CD4-positive, alpha-beta T cell (primary cell): ENCODE results near the gene PTPRO. TPM values are rescaled to one million over a fixed set of nuclear protein-coding genes. Genes with fewer than 3 reads are reported as not detected.

Experiments
- ATAC-seq: fragments of 200-7000 bp; cut with Tn5 transposase; one replicate; pipeline ENCODE4 v1.10.0; 2022; ENCODE audit warnings: mild to moderate bottlenecking; ENCODE audit not compliant: poor library complexity
- CTCF ChIA-PET: fragments of 350-600 bp; sonication (Branson Sonifier 250); formaldehyde crosslinking; loops from one replicate; lab custom pipeline; 2021; ENCODE audit warnings: antibody characterized with exemption, inconsistent platforms; lab: Charles Lee
- POLR2A ChIA-PET: fragments of 350-600 bp; sonication (Branson Sonifier 250); formaldehyde crosslinking; loops from one replicate; lab custom pipeline; 2021; ENCODE audit warnings: antibody characterized with exemption, inconsistent platforms; lab: Charles Lee
- DNase-seq, 14 experiments: peaks; one replicate each; pipeline ENCODE4 v3.0.0-alpha.2; 2013 to 2020; ENCODE audit warnings: mixed read lengths in 2 of 14
- H3K27ac ChIP-seq, 2 donors: one replicate each; pipeline versions ENCODE4 v1.5.1 to v1.7.0; 2013; ENCODE audit warnings: low read length in 2 of 2, low read depth in 1 of 2, mild to moderate bottlenecking in 1 of 2
- H3K27me3 ChIP-seq, 2 experiments: 1 replicate in 1 of 2; 2 replicates in 1 of 2; pipeline versions ENCODE4 v1.6.1 to v1.7.0; 2013; ENCODE audit warnings: low read length in 2 of 2, control low read depth in 1 of 2, mild to moderate bottlenecking in 1 of 2, moderate library complexity in 1 of 2; ENCODE audit not compliant: insufficient read depth in 2 of 2, control insufficient read depth in 1 of 2
- H3K36me3 ChIP-seq: one replicate; pipeline ENCODE4 v1.6.1; 2013; ENCODE audit warnings: low read length, control low read depth; ENCODE audit not compliant: insufficient read depth
- H3K4me1 ChIP-seq: one replicate; pipeline ENCODE4 v1.6.1; 2013; ENCODE audit warnings: low read length, control low read depth; ENCODE audit not compliant: insufficient read depth
- H3K4me3 ChIP-seq: one replicate; pipeline ENCODE4 v1.5.1; 2013; ENCODE audit warnings: mild to moderate bottlenecking, low read length, moderate library complexity
- H3K9me3 ChIP-seq, 2 experiments: 1 replicate in 1 of 2; 2 replicates in 1 of 2; pipeline versions ENCODE4 v1.6.1 to v1.7.0; 2013; ENCODE audit warnings: low read length in 2 of 2, mild to moderate bottlenecking in 2 of 2, control low read depth in 1 of 2, moderate library complexity in 1 of 2; ENCODE audit not compliant: control insufficient read depth in 1 of 2, insufficient read depth in 1 of 2
- H3K27ac Mint-ChIP-seq: one replicate; pipeline ENCODE4 v1.8.0; 2020; ENCODE audit warnings: mixed read lengths
- H3K27me3 Mint-ChIP-seq: one replicate; pipeline ENCODE4 v1.8.0; 2021; ENCODE audit warnings: mixed read lengths
- H3K36me3 Mint-ChIP-seq: one replicate; pipeline ENCODE4 v1.8.0; 2021; ENCODE audit warnings: low read depth, mixed read lengths
- H3K4me1 Mint-ChIP-seq: one replicate; pipeline ENCODE4 v1.8.0; 2021; ENCODE audit warnings: low read depth, mixed read lengths
- H3K4me3 Mint-ChIP-seq: one replicate; pipeline ENCODE4 v1.8.0; 2020; ENCODE audit warnings: mild to moderate bottlenecking, mixed read lengths
- H3K9me3 Mint-ChIP-seq: one replicate; pipeline ENCODE4 v1.8.0; 2020; ENCODE audit warnings: mixed read lengths
- intact Hi-C, 2 experiments: fragments of 100-400 bp; cut with DNase I in 1 of 2; cut with micrococcal nuclease in 1 of 2; formaldehyde crosslinking; loops; one replicate each; pipeline versions ENCODE4 v1.15.1 to v1.9.0; 2023 to 2025; cut with DNase I, micrococcal nuclease
- total RNA-seq, 174 experiments: library from RNA in 2 of 174; stranded (reverse) in 2 of 174; gene quantifications; one replicate each; pipeline ENCODE4 v1.2.3 and lab custom pipeline; 2021 to 2026
- TF ChIP-seq, protein P1 (sequence below): fragments of 200-600 bp; IDR thresholded peaks from one replicate; pipeline ENCODE4 v1.8.0; 2022; ENCODE audit warnings: antibody characterized with exemption, mild to moderate bottlenecking

The PTPRO gene
- total RNA-seq, 2 experiments from 2014 or later, result 2.1 to 2.8 TPM

GRCh38 chr12:15458008-15458407, 135.7 kb downstream of the PTPRO start:
- Mint-ChIP-seq H3K9me3 (peaks cover 17% of the 10 kb centered on the region), H3K4me1 (no peaks in the 10 kb centered on the region), H3K4me3 (no peak overlapping the region), H3K36me3 (peaks cover 5% of the 10 kb centered on the region), H3K27ac (no peak overlapping the region), H3K27me3 (peaks cover 20% of the 10 kb centered on the region)
- no peak for DNase-seq
- ChIA-PET CTCF (no interaction called here), POLR2A (no interaction called here)
- peaks cover 7 to 17% of the 10 kb centered on the region in 2 experiments for H3K9me3 ChIP-seq
- H3K4me3 ChIP-seq, result no peak overlapping the region
- H3K4me1 ChIP-seq, result no peaks in the 10 kb centered on the region
- no peak for ATAC-seq
- H3K27ac ChIP-seq, result no peak overlapping the region
- TF ChIP-seq, protein P1, sequence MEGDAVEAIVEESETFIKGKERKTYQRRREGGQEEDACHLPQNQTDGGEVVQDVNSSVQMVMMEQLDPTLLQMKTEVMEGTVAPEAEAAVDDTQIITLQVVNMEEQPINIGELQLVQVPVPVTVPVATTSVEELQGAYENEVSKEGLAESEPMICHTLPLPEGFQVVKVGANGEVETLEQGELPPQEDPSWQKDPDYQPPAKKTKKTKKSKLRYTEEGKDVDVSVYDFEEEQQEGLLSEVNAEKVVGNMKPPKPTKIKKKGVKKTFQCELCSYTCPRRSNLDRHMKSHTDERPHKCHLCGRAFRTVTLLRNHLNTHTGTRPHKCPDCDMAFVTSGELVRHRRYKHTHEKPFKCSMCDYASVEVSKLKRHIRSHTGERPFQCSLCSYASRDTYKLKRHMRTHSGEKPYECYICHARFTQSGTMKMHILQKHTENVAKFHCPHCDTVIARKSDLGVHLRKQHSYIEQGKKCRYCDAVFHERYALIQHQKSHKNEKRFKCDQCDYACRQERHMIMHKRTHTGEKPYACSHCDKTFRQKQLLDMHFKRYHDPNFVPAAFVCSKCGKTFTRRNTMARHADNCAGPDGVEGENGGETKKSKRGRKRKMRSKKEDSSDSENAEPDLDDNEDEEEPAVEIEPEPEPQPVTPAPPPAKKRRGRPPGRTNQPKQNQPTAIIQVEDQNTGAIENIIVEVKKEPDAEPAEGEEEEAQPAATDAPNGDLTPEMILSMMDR, result no peak
- H3K36me3 ChIP-seq, result no peaks in the 10 kb centered on the region
- intact Hi-C loops, result no loop called here
- H3K27me3 ChIP-seq, result no peaks in the 10 kb centered on the region

DNA sequence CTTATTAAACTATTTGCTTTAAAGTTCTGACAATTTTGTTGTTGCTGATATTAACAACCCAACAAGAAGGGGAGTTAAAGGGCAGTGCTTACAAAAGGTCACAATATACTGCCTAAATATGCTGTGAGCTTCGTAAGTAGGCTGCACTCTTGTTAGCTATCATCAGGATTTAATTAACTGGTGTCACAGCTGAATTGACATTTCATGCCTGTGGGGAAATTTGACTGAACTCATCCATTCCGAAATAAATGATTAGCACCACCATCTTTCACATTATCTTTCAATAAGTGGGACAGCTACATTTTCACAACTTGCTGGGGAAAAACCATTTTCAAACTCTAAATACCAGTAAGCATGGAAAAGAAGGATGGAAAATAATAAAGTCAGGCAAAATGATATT, 146.6 kb downstream of the PTPRO start:
- TF ChIP-seq, protein P1, result no peak
- H3K4me1 Mint-ChIP-seq, result no peaks in the 10 kb centered on the region
- H3K9me3 Mint-ChIP-seq, result no peaks in the 10 kb centered on the region
- H3K9me3 ChIP-seq, result no peaks in the 10 kb centered on the region
- no peak overlapping the region for H3K27ac ChIP-seq
- no peaks in the 10 kb centered on the region for H3K4me1 ChIP-seq
- H3K4me3 ChIP-seq, result no peak overlapping the region
- H3K36me3 Mint-ChIP-seq, result no peaks in the 10 kb centered on the region
- H3K4me3 Mint-ChIP-seq, result no peak overlapping the region
- intact Hi-C loops, result no loop called here
- no peak for ATAC-seq
- peaks cover 0 to 9% of the 10 kb centered on the region in 2 experiments for H3K27me3 ChIP-seq
- H3K36me3 ChIP-seq, result no peaks in the 10 kb centered on the region
- POLR2A ChIA-PET, result no interaction called here
- peaks cover 42% of the 10 kb centered on the region for H3K27me3 Mint-ChIP-seq
- CTCF ChIA-PET, result no interaction called here
- DNase-seq, result no peak
- no peak overlapping the region for H3K27ac Mint-ChIP-seq

DNA sequence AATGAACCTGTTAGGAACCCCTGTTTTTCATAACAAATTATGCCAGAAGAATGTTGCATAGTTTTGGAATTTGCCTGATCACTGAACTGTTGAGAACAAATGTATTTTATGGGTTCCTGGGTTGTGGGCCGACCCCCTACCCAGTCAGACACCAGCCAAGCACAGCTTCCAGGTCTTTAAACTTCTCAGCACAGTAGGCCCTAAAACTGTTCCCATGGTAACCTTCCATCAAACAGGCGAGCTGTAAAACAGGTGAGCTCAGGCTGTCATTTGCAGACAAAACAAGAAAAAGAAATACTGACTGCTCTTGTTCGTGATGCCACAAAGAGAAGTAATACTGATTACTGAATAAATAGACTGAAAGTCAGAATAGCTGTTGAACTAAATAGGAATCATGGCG, 147.0 kb downstream of the PTPRO start:
- Histone ChIP-seq H3K4me1 (no peaks in the 10 kb centered on the region), H3K27me3 (peaks cover 0 to 9% of the 10 kb centered on the region in 2 experiments), H3K4me3 (no peak overlapping the region), H3K9me3 (no peaks in the 10 kb centered on the region), H3K36me3 (no peaks in the 10 kb centered on the region), H3K27ac (no peak overlapping the region)
- POLR2A ChIA-PET, result no interaction called here
- DNase-seq (no peak), ATAC-seq (no peak)
- Mint-ChIP-seq H3K9me3 (no peaks in the 10 kb centered on the region), H3K4me1 (no peaks in the 10 kb centered on the region), H3K4me3 (no peak overlapping the region), H3K36me3 (no peaks in the 10 kb centered on the region), H3K27me3 (peaks cover 43% of the 10 kb centered on the region), H3K27ac (no peak overlapping the region)
- intact Hi-C loops, result no loop called here
- TF ChIP-seq, protein P1, result no peak
- CTCF ChIA-PET, result no interaction called here
